GM12878 (cell line): ENCODE data around the gene SLC26A11. TPM values are rescaled to one million over a fixed set of nuclear protein-coding genes. Genes with fewer than 3 reads are reported as not detected.

Experiments used
- polyA plus RNA-seq, 11 experiments: library from polyadenylated mRNA; depleted of rRNA in 4 of 11; unstranded in 6 of 11; stranded (reverse) in 5 of 11; fragments of >200 nt; fragmentation: Nextera tagmentation in 4 of 11; fragmentation: Illumina TruSeq in 1 of 11; extraction: Ambion mirVana in 4 of 11; extraction: Trizol in 1 of 11; gene quantifications; 1 replicate in 1 of 11; 2 replicates in 10 of 11; pipeline versions ENCODE4 v1.2.1 to v1.2.3, GENCODE V29; 2011 to 2016; ENCODE audit warnings: inconsistent platforms in 2 of 11, missing spikeins in 2 of 11, low read depth in 1 of 11
- total RNA-seq, 4 experiments: library from RNA; depleted of rRNA in 3 of 4; stranded (reverse); fragments of >200 nt in 3 of 4; fragmentation: Illumina TruSeq in 1 of 4; extraction: Trizol in 1 of 4; gene quantifications; 2 replicates each; pipeline versions ENCODE4 v1.2.1 to v1.2.3, GENCODE V29; 2013 to 2021

The SLC26A11 gene
- total and polyA plus RNA-seq, 10 of the 15 experiments (the other 5 are each of a cell fraction or from before 2014, with no cell fraction given), result 0.05 to 4.1 (median 1.2) TPM; not detected in 1

Other genes starting within 250 kb of the SLC26A11 start
Only the 7 nearest of the 8 such genes appear.
- gene TBC1D16, start 184.6 kb upstream of the SLC26A11 start, total RNA-seq (2014; rRNA removed), result 0.05 and 0.06 TPM in 2 replicates
- 0.04 TPM in 1 of 2 replicates, not detected in the other for gene TBC1D16, start 184.6 kb upstream of the SLC26A11 start, total RNA-seq (2014; rRNA removed; fragmentation: Illumina TruSeq; extraction: Trizol)
- 0.10 and 0.13 TPM in 2 replicates for gene TBC1D16, start 184.6 kb upstream of the SLC26A11 start, total RNA-seq (2021)
- gene TBC1D16, start 184.6 kb upstream of the SLC26A11 start, polyA plus RNA-seq (2011; rRNA removed), result 0.06 and 0.11 TPM in 2 replicates
- gene TBC1D16, start 184.6 kb upstream of the SLC26A11 start, polyA plus RNA-seq (2014; fragmentation: Illumina TruSeq; extraction: Trizol), result not detected in 2 replicates
- gene TBC1D16, start 184.6 kb upstream of the SLC26A11 start, polyA plus RNA-seq (2014; fragmentation: Nextera tagmentation; extraction: Ambion mirVana), result not detected
- 0.01 TPM in 2 replicates for gene TBC1D16, start 184.6 kb upstream of the SLC26A11 start, polyA plus RNA-seq (2014; rRNA removed)
- under 1 TPM; 0.05 to 0.13 TPM for gene TBC1D16, start 184.6 kb upstream of the SLC26A11 start, polyA plus RNA-seq (2016; fragmentation: Nextera tagmentation; extraction: Ambion mirVana)
- 0.06 TPM in 1 of 2 replicates, not detected in the other for gene CCDC40, start 183.8 kb upstream of the SLC26A11 start, total RNA-seq (2014; rRNA removed)
- not detected in 2 replicates for gene CCDC40, start 183.8 kb upstream of the SLC26A11 start, total RNA-seq (2014; rRNA removed; fragmentation: Illumina TruSeq; extraction: Trizol)
- not detected in 2 replicates for gene CCDC40, start 183.8 kb upstream of the SLC26A11 start, total RNA-seq (2021)
- 0.10 TPM in 1 of 2 replicates, not detected in the other for gene CCDC40, start 183.8 kb upstream of the SLC26A11 start, polyA plus RNA-seq (2011; rRNA removed)
- not detected in 2 replicates for gene CCDC40, start 183.8 kb upstream of the SLC26A11 start, polyA plus RNA-seq (2014; fragmentation: Illumina TruSeq; extraction: Trizol)
- gene CCDC40, start 183.8 kb upstream of the SLC26A11 start, polyA plus RNA-seq (2014; fragmentation: Nextera tagmentation; extraction: Ambion mirVana), result not detected
- gene CCDC40, start 183.8 kb upstream of the SLC26A11 start, polyA plus RNA-seq (2014; rRNA removed), result not detected in 2 replicates
- gene CCDC40, start 183.8 kb upstream of the SLC26A11 start, polyA plus RNA-seq (2016; fragmentation: Nextera tagmentation; extraction: Ambion mirVana), result not detected
- gene GAA, start 118.8 kb upstream of the SLC26A11 start, total RNA-seq (2014; rRNA removed), result 5.6 and 6.5 TPM in 2 replicates
- 1.4 and 2.5 TPM in 2 replicates for gene GAA, start 118.8 kb upstream of the SLC26A11 start, total RNA-seq (2014; rRNA removed; fragmentation: Illumina TruSeq; extraction: Trizol)
- 10.5 and 11.2 TPM in 2 replicates for gene GAA, start 118.8 kb upstream of the SLC26A11 start, total RNA-seq (2021)
- 0.53 and 0.81 TPM in 2 replicates for gene GAA, start 118.8 kb upstream of the SLC26A11 start, polyA plus RNA-seq (2011; rRNA removed)
- 0.71 and 1.7 TPM in 2 replicates for gene GAA, start 118.8 kb upstream of the SLC26A11 start, polyA plus RNA-seq (2014; fragmentation: Illumina TruSeq; extraction: Trizol)
- gene GAA, start 118.8 kb upstream of the SLC26A11 start, polyA plus RNA-seq (2014; fragmentation: Nextera tagmentation; extraction: Ambion mirVana), result under 1 TPM; 0.18 to 0.40 TPM
- gene GAA, start 118.8 kb upstream of the SLC26A11 start, polyA plus RNA-seq (2014; rRNA removed), result 7.8 and 9.1 TPM in 2 replicates
- 1 to 10 TPM; 7.3 to 8.3 TPM for gene GAA, start 118.8 kb upstream of the SLC26A11 start, polyA plus RNA-seq (2016; fragmentation: Nextera tagmentation; extraction: Ambion mirVana)
- 93.1 and 100.0 TPM in 2 replicates for gene EIF4A3, start 73.3 kb upstream of the SLC26A11 start, total RNA-seq (2014; rRNA removed)
- 84.8 and 101 TPM in 2 replicates for gene EIF4A3, start 73.3 kb upstream of the SLC26A11 start, total RNA-seq (2014; rRNA removed; fragmentation: Illumina TruSeq; extraction: Trizol)
- gene EIF4A3, start 73.3 kb upstream of the SLC26A11 start, total RNA-seq (2021), result 113 and 114 TPM in 2 replicates
- gene EIF4A3, start 73.3 kb upstream of the SLC26A11 start, polyA plus RNA-seq (2011; rRNA removed), result 128 and 135 TPM in 2 replicates
- 91.3 and 98.2 TPM in 2 replicates for gene EIF4A3, start 73.3 kb upstream of the SLC26A11 start, polyA plus RNA-seq (2014; fragmentation: Illumina TruSeq; extraction: Trizol)
- gene EIF4A3, start 73.3 kb upstream of the SLC26A11 start, polyA plus RNA-seq (2014; fragmentation: Nextera tagmentation; extraction: Ambion mirVana), result 100 to 1,000 TPM in 1 of 2 experiments, 10 to 100 TPM in 1; 53.3 to 106 TPM
- gene EIF4A3, start 73.3 kb upstream of the SLC26A11 start, polyA plus RNA-seq (2014; rRNA removed), result 91.5 and 93.4 TPM in 2 replicates
- gene EIF4A3, start 73.3 kb upstream of the SLC26A11 start, polyA plus RNA-seq (2016; fragmentation: Nextera tagmentation; extraction: Ambion mirVana), result 100 to 1,000 TPM; 217 to 225 TPM
- gene CARD14, start 50.4 kb upstream of the SLC26A11 start, total RNA-seq (2014; rRNA removed), result not detected in 2 replicates
- not detected in 2 replicates for gene CARD14, start 50.4 kb upstream of the SLC26A11 start, total RNA-seq (2014; rRNA removed; fragmentation: Illumina TruSeq; extraction: Trizol)
- gene CARD14, start 50.4 kb upstream of the SLC26A11 start, total RNA-seq (2021), result not detected in 2 replicates
- gene CARD14, start 50.4 kb upstream of the SLC26A11 start, polyA plus RNA-seq (2011; rRNA removed), result not detected in 2 replicates
- gene CARD14, start 50.4 kb upstream of the SLC26A11 start, polyA plus RNA-seq (2014; fragmentation: Illumina TruSeq; extraction: Trizol), result not detected in 2 replicates
- gene CARD14, start 50.4 kb upstream of the SLC26A11 start, polyA plus RNA-seq (2014; fragmentation: Nextera tagmentation; extraction: Ambion mirVana), result not detected
- gene CARD14, start 50.4 kb upstream of the SLC26A11 start, polyA plus RNA-seq (2014; rRNA removed), result not detected in 2 replicates
- gene CARD14, start 50.4 kb upstream of the SLC26A11 start, polyA plus RNA-seq (2016; fragmentation: Nextera tagmentation; extraction: Ambion mirVana), result under 1 TPM; 0.08 to 0.15 TPM
- 4.4 and 4.5 TPM in 2 replicates for gene SGSH, start 94 bp upstream of the SLC26A11 start, total RNA-seq (2014; rRNA removed)
- gene SGSH, start 94 bp upstream of the SLC26A11 start, total RNA-seq (2014; rRNA removed; fragmentation: Illumina TruSeq; extraction: Trizol), result 3.4 and 3.9 TPM in 2 replicates
- 12.0 and 16.0 TPM in 2 replicates for gene SGSH, start 94 bp upstream of the SLC26A11 start, total RNA-seq (2021)
- 5.8 and 6.2 TPM in 2 replicates for gene SGSH, start 94 bp upstream of the SLC26A11 start, polyA plus RNA-seq (2011; rRNA removed)
- 4.5 and 5.7 TPM in 2 replicates for gene SGSH, start 94 bp upstream of the SLC26A11 start, polyA plus RNA-seq (2014; fragmentation: Illumina TruSeq; extraction: Trizol)
- 1 to 10 TPM in 1 of 2 experiments, under 1 TPM in 1; 0.13 to 1.3 TPM for gene SGSH, start 94 bp upstream of the SLC26A11 start, polyA plus RNA-seq (2014; fragmentation: Nextera tagmentation; extraction: Ambion mirVana)
- gene SGSH, start 94 bp upstream of the SLC26A11 start, polyA plus RNA-seq (2014; rRNA removed), result 10.2 and 12.9 TPM in 2 replicates
- 10 to 100 TPM; 14.0 to 17.2 TPM for gene SGSH, start 94 bp upstream of the SLC26A11 start, polyA plus RNA-seq (2016; fragmentation: Nextera tagmentation; extraction: Ambion mirVana)
- 84.7 and 105 TPM in 2 replicates for gene RNF213, start 40.4 kb downstream of the SLC26A11 start, total RNA-seq (2014; rRNA removed)
- gene RNF213, start 40.4 kb downstream of the SLC26A11 start, total RNA-seq (2014; rRNA removed; fragmentation: Illumina TruSeq; extraction: Trizol), result 54.8 and 60.3 TPM in 2 replicates
- 129 and 145 TPM in 2 replicates for gene RNF213, start 40.4 kb downstream of the SLC26A11 start, total RNA-seq (2021)
- 58.2 and 76.8 TPM in 2 replicates for gene RNF213, start 40.4 kb downstream of the SLC26A11 start, polyA plus RNA-seq (2011; rRNA removed)
- 97.1 and 113 TPM in 2 replicates for gene RNF213, start 40.4 kb downstream of the SLC26A11 start, polyA plus RNA-seq (2014; fragmentation: Illumina TruSeq; extraction: Trizol)
- 10 to 100 TPM; 18.6 to 23.6 TPM for gene RNF213, start 40.4 kb downstream of the SLC26A11 start, polyA plus RNA-seq (2014; fragmentation: Nextera tagmentation; extraction: Ambion mirVana)
- 79.3 and 95.1 TPM in 2 replicates for gene RNF213, start 40.4 kb downstream of the SLC26A11 start, polyA plus RNA-seq (2014; rRNA removed)
- 10 to 100 TPM; 52.4 to 53.6 TPM for gene RNF213, start 40.4 kb downstream of the SLC26A11 start, polyA plus RNA-seq (2016; fragmentation: Nextera tagmentation; extraction: Ambion mirVana)